Hepatocyte (in vitro differentiated cells): ENCODE measurements around the gene SHC4. TPM values are rescaled to one million over a fixed set of nuclear protein-coding genes. Genes with fewer than 3 reads are reported as not detected.

Source experiments
- DNase-seq: peaks from one replicate; pipeline ENCODE4 v3.0.0-alpha.2; 2016; ENCODE audit warnings: low spot score
- H2AFZ ChIP-seq: fragments of 200-600 bp; sonication (generic); 2 replicates; pipeline ENCODE4 v1.6.0; 2016; ENCODE audit warnings: antibody characterized with exemption, mild to moderate bottlenecking
- H3K27ac ChIP-seq: fragments of 200-600 bp; sonication (generic); 2 replicates; pipeline ENCODE4 v1.5.1; 2016; ENCODE audit warnings: mild to moderate bottlenecking
- H3K27me3 ChIP-seq: fragments of 200-600 bp; sonication (generic); 2 replicates; pipeline ENCODE4 v1.6.1; 2016
- H3K36me3 ChIP-seq: fragments of 200-600 bp; sonication (generic); replicated peaks from 2 replicates; pipeline ENCODE4 v1.5.1; 2016; ENCODE audit warnings: low read depth; ENCODE audit not compliant: insufficient read depth
- H3K4me1 ChIP-seq: fragments of 200-600 bp; sonication (generic); 2 replicates; pipeline ENCODE4 v1.5.1; 2016; ENCODE audit warnings: mild to moderate bottlenecking, moderate library complexity; ENCODE audit not compliant: insufficient read depth
- H3K4me2 ChIP-seq: fragments of 200-600 bp; sonication (generic); 2 replicates; pipeline ENCODE4 v1.6.0; 2016
- H3K4me3 ChIP-seq: fragments of 200-600 bp; sonication (generic); 2 replicates; pipeline ENCODE4 v1.5.1; 2016; ENCODE audit warnings: mild to moderate bottlenecking
- H3K79me2 ChIP-seq: fragments of 200-600 bp; sonication (generic); 2 replicates; pipeline ENCODE4 v1.6.0; 2017; ENCODE audit warnings: mild to moderate bottlenecking
- H3K9me2 ChIP-seq: fragments of 200-600 bp; sonication (generic); replicated peaks from 2 replicates; pipeline ENCODE4 v1.6.0; 2017; ENCODE audit warnings: mild to moderate bottlenecking; ENCODE audit not compliant: insufficient read depth
- H3K9me3 ChIP-seq: fragments of 200-600 bp; sonication (generic); 2 replicates; pipeline ENCODE4 v1.5.1; 2016; ENCODE audit warnings: low read depth, mild to moderate bottlenecking
- H4K20me1 ChIP-seq: fragments of 200-600 bp; sonication (generic); 2 replicates; pipeline ENCODE4 v1.6.0; 2016; ENCODE audit warnings: mild to moderate bottlenecking; ENCODE audit not compliant: insufficient read depth, poor library complexity, severe bottlenecking
- CTCF ChIP-seq: fragments of 200-600 bp; sonication (generic); IDR thresholded peaks from 2 replicates; pipeline ENCODE4 v1.5.1; 2016; ENCODE audit warnings: antibody characterized with exemption, mild to moderate bottlenecking; ENCODE audit not compliant: poor library complexity
- EZH2 ChIP-seq: fragments of 200-600 bp; sonication (generic); IDR thresholded peaks from 2 replicates; pipeline ENCODE4 v1.6.1; 2016; ENCODE audit warnings: antibody characterized with exemption, mild to moderate bottlenecking, borderline replicate concordance
- EZH2phosphoT487 ChIP-seq: fragments of 200-600 bp; sonication (generic); IDR thresholded peaks from one replicate; pipeline ENCODE4 v1.6.1; 2018; ENCODE audit warnings: antibody characterized with exemption, mild to moderate bottlenecking, low read depth, moderate library complexity; ENCODE audit not compliant: unreplicated experiment, severe bottlenecking
- WGBS: methylation state at CpG from one replicate; pipeline ENCODE4 v1.1.6; 2016; ENCODE audit warnings: low lambda C conversion rate; ENCODE audit errors: missing lambda C conversion rate; 5-methylcytosine and 5-hydroxymethylcytosine counted together
- polyA plus RNA-seq: library from polyadenylated mRNA; unstranded; fragments of >200 nt; fragmentation: Nextera tagmentation; extraction: Ambion mirVana; gene quantifications from 2 replicates; pipeline ENCODE4 v1.2.1, GENCODE V29; 2016
- total RNA-seq: library from RNA; depleted of rRNA; stranded (reverse); fragments of >200 nt; gene quantifications from 2 replicates; pipeline ENCODE4 v1.2.3, GENCODE V29; 2014

The SHC4 gene
- total and polyA plus RNA-seq, 2 experiments from 2014 or later = 0.75 to 1.00 TPM

DNA sequence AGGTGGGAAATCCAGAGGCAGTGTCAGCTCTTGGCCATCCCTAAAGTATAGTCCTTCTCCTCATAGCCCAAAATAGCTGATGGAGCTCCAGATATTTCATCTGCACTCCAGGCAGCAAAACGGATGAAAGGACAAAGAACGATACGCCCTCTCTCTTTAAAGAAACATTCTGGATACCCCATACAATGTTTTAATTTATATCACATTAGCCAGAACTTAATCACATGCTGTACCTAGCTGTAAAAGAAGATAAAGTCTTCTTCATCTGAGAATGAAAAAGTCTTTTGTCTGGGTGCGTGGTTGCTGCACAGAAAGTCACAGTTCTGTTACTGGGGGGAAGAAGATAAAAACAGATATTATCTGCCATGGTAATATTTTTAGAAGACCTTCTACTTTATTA is 4.3 kb upstream of the SHC4 start:
- TF ChIP-seq CTCF (no peak), EZH2phosphoT487 (no peak), EZH2 (no peak)
- no peaks in the 10 kb centered on the region for H3K9me2 ChIP-seq
- no peak overlapping the region for H2AFZ ChIP-seq
- no peak overlapping the region for H3K27ac ChIP-seq
- 90% methylated on average over 4 of the region's 4 CpGs for WGBS
- no peaks in the 10 kb centered on the region for H3K79me2 ChIP-seq
- no peaks in the 10 kb centered on the region for H3K4me1 ChIP-seq
- no peaks in the 10 kb centered on the region for H3K27me3 ChIP-seq
- H3K4me2 ChIP-seq = no peak overlapping the region
- H3K9me3 ChIP-seq = no peaks in the 10 kb centered on the region
- no peaks in the 10 kb centered on the region for H4K20me1 ChIP-seq
- no peak for DNase-seq
- H3K4me3 ChIP-seq = no peak overlapping the region
- no peaks in the 10 kb centered on the region for H3K36me3 ChIP-seq

DNA sequence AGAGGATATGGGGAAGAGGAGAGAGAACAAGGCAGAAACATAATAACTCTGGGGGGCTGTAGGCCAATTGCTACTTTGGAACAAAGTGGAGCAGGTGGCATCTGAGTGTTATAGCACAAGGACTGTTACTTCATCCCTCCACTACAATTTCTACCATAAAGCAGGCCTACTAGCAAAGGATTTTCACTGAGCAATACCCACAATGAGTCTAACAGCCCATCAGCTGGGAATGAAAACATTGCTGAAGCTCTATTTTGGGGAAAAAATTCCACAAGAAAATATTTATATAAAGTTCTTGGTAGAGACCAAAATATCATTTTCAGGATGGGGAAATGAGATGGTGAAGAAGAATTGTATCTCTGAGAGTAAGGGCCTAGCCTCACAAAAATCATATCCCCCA is 3.6 kb upstream of the SHC4 start:
- no peak for TF ChIP-seq CTCF
- TF ChIP-seq EZH2phosphoT487 = no peak
- TF ChIP-seq EZH2 = no peak
- Histone ChIP-seq H3K36me3 (no peaks in the 10 kb centered on the region), H3K4me3 (no peak overlapping the region), H3K9me2 (no peaks in the 10 kb centered on the region), H2AFZ (no peak overlapping the region), H3K27ac (no peak overlapping the region), H3K27me3 (peaks cover 2% of the 10 kb centered on the region), H3K79me2 (no peaks in the 10 kb centered on the region), H3K4me1 (no peaks in the 10 kb centered on the region), H3K9me3 (no peaks in the 10 kb centered on the region), H4K20me1 (no peaks in the 10 kb centered on the region), H3K4me2 (no peak overlapping the region)
- DNase-seq = no peak

GRCh38 chr15:48966595-48967301 is 3.0 kb upstream of the SHC4 start:
- H3K9me3 ChIP-seq = no peaks in the 10 kb centered on the region
- no peaks in the 10 kb centered on the region for H3K9me2 ChIP-seq
- H3K4me3 ChIP-seq = no peak overlapping the region
- WGBS = 85% methylated on average over 2 of the region's 2 CpGs
- H3K79me2 ChIP-seq = no peaks in the 10 kb centered on the region
- H3K27ac ChIP-seq = no peak overlapping the region
- H4K20me1 ChIP-seq = no peaks in the 10 kb centered on the region
- H3K4me1 ChIP-seq = no peaks in the 10 kb centered on the region
- no peak for TF ChIP-seq CTCF
- TF ChIP-seq EZH2phosphoT487 = no peak
- no peak for TF ChIP-seq EZH2
- H3K36me3 ChIP-seq = no peaks in the 10 kb centered on the region
- H3K27me3 ChIP-seq = peaks cover 8% of the 10 kb centered on the region
- no peak overlapping the region for H3K4me2 ChIP-seq
- no peak overlapping the region for H2AFZ ChIP-seq
- DNase-seq = no peak

GRCh38 chr15:48965972-48966371 is 2.3 kb upstream of the SHC4 start:
- Histone ChIP-seq H3K27ac (no peak overlapping the region), H3K36me3 (no peaks in the 10 kb centered on the region), H2AFZ (no peak overlapping the region), H4K20me1 (no peaks in the 10 kb centered on the region), H3K4me2 (no peak overlapping the region), H3K4me3 (no peak overlapping the region), H3K9me3 (no peaks in the 10 kb centered on the region), H3K4me1 (no peaks in the 10 kb centered on the region), H3K9me2 (no peaks in the 10 kb centered on the region), H3K27me3 (peaks cover 9% of the 10 kb centered on the region), H3K79me2 (no peaks in the 10 kb centered on the region)
- TF ChIP-seq CTCF (peak; percentile 23), EZH2phosphoT487 (no peak), EZH2 (no peak)
- DNase-seq = peak; percentile 48
